ENCODE results near the gene RXRA.
A peak's percentile ranks its signal among the peaks of the same experiment; 100 is the strongest.

Gene RXRA

DNA sequence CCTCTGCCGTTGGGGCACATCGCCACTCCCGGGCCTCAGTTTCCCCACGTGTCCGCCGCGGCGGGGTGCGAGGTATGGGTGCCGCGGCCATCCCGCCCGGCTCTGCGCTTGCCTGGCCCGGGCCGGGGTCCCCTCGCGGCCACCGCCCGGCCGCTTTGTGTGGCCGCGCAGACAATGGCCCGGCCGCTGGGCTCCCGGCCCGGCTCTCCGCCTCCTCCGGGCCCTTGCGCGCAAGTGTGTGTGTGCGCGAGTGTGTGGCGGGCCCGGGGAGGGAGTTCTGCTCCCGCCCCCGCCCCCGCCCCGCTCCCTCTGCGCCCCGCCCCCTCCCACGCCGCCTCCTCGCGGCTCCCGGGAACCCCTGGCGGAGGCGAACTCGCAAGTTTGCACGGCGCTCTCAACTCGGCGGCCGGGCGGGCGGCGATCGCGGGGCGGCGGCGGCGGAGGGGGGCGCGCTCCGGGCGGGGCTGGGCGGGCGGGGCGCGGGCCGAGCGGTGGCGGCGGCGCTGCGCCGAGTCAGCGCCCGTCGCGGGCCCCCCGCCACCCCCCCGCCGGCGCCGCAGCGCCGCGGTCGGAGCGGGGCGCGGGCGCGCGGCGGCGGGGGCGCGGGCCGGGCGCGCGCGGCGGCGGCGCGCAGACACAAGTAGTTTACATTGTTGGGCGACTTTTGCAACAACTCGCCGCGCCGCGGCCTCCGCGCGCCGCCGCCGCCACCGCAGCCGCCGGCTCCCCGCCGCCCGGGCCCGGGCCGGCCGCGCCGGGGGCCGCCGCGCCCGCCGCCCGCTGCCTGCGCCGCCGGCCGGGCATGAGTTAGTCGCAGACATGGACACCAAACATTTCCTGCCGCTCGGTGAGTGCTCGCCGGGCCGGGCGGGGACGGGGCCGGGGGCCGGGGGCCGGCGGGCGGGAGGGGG is at the start of gene RXRA:
RXRA (plus strand) TSS at position 643 of the 911 bp plus-strand sequence; CDS start at position 820, 177 bp downstream.
- DNase-seq, result peak; percentile 67

GRCh38 chr9:134278286-134278685 is 48.0 kb upstream of the RXRA start:
- DNase-seq, result no peak

DNA sequence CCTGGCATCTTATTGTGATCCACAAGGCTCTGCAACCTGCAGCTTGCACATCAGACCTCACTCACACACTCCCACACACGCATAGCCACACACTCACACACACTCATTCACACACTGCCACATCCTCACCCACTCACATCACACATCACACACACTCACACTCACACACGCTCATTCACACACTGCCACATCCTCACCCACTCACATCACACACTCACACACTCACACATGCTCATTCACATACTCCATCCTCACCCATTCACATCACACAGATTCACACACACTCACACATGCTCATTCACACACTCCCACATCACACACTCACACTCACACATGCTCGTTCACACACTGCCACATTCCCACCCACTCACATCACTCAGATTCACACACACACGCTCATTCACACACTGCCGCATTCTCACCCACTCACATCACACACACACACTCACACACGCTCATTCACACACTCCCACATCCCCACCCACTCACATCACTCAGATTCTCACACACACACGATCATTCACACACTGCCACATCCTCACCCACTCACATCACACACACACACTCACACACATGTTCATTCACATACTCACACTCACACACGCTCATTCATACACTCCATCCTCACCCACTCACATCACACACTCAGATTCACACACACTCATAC is 47.1 kb upstream of the RXRA start:
- DNase-seq, result no peak

- DNase-seq, result no peak
Observed at GRCh38 chr9:134282138-134282650, 44.1 kb upstream of the RXRA start.

DNA sequence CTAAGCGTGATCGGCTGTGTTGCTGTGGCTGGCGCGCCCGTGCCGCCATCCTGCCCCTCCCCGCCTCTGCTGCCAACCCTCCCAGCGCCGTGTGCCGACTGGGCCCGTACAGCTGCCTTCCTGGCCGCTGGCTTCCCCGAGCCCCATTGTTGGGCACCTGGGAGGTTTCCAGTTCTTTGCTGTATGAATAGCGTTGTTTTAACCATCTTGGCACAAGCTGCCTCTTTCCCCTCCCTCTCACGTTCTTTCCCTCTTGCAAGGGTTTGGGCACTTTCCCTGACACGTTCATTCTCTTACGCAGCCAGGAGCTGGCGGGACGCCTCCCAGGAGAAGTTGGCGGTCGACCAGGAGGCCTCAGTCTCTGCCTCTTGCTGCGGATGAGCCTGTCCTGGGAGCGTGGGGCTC is 43.1 kb upstream of the RXRA start:
- DNase-seq, result no peak

DNA sequence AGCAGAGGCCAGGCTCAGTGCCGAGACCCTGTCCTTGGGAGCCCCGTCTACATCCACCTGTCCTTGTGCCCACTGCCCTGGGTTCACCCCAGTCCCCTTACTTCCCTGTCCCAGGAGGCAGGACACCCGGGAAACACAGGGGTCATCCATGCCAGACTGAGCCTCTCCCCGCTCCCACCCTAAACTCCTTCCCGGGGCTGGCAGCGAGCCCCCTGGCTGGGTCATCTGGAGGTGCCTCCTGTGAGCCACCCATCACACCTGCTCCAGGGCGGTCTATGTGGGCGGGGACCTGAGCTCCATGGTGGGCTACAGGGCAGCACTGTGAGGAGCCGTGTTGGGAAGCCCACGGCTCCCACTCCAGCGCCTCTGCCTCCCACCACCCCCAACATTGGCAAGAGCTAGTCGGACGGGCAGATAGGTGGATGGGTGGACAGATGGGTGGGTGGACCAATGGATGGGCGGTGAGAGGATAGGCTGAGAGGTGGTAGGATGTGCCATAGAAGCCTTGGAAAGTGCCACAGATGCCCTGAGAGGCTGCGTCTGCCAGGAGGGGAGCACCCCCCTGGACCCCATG is 42.5 kb upstream of the RXRA start:
- no peak for DNase-seq

- no peak for DNase-seq
Observed at GRCh38 chr9:134284273-134284672, 42.0 kb upstream of the RXRA start.

DNA sequence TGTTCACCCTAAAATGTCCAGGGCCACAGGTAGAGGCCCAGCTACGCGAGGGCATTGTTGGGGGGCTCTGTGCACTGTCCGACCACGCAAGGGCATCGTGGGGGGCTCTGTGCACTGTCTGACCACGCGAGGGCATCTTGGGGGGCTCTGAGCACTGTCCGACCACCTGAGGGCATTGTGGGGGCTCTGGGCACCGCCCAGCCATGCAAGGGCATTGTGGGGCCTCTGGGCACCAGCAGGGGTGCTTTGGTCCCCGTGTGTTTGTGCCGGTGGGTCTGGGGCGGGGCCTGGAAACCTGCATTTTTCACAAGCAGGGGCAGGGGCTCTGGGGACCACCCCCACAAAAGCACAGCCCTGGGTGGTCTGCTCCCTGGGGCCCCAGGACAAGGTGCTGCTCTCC is 41.5 kb upstream of the RXRA start:
- no peak for DNase-seq

DNA sequence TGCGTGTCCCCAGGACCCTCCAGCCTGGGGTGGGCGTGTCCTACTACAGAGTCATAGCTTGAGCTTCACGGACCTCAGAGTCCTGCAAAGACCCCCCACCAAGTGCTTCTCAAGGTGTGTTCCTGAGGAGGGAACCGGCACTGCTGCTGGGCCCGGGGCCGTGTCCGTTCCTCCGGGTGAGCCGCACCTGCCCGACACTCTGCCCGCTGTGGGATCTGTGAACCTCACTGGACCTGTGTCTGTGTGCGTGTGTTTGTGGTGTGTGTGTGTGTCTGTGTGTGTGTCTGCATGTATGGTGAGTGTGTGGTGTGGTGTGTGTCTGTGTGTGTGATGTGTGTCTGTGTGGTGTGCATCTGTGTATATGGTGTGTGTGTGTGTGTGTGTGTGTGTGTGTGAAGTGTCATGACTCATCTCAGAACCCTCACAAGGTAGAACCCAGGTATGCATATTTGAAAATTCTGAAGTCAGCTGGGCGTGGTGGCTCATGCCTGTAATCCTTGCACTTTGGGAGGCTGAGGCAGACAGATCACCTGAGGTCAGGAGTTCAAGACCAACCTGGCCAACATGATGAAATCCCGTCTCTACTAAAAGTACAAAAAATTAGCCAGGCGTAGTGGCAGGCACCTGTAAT is 40.9 kb upstream of the RXRA start:
- DNase-seq, result no peak

DNA sequence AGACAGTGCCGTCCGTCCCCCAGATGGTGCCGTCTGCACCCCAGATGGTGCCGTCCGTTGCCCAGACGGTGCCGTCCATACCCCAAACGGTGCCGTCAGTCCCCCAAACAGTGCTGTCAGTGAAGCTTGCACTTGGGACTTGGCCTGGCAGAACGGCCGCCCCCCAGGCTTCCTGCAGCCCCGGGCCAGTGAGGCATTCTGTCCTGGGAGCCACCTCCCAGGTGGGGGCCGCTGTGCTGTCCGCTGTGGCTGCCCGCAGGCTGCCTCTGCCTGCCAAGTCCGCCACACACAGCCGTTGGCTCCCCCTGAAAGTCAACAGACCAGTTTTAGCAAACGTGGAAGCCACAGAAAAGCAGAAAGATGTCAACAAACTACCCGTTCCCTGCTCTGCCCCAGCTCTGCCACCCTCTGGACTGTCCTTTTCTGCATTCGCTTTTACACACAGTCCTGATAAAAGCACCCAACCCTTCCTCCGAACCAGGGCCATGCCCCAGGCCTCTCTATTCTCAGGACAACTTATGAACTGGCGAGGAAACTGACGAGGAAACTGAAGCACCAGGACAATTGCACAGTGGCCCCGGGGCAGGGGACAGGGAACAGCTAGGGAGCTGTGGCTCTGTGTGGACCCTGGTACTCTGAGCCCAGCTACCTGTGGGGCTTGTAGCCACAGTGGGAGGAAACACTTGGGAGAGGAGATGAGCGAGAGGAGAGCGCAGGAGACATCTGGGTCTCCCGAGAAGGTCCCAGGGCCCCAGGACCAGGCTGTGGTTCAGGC is 39.6 kb upstream of the RXRA start:
- DNase-seq, result no peak

DNA sequence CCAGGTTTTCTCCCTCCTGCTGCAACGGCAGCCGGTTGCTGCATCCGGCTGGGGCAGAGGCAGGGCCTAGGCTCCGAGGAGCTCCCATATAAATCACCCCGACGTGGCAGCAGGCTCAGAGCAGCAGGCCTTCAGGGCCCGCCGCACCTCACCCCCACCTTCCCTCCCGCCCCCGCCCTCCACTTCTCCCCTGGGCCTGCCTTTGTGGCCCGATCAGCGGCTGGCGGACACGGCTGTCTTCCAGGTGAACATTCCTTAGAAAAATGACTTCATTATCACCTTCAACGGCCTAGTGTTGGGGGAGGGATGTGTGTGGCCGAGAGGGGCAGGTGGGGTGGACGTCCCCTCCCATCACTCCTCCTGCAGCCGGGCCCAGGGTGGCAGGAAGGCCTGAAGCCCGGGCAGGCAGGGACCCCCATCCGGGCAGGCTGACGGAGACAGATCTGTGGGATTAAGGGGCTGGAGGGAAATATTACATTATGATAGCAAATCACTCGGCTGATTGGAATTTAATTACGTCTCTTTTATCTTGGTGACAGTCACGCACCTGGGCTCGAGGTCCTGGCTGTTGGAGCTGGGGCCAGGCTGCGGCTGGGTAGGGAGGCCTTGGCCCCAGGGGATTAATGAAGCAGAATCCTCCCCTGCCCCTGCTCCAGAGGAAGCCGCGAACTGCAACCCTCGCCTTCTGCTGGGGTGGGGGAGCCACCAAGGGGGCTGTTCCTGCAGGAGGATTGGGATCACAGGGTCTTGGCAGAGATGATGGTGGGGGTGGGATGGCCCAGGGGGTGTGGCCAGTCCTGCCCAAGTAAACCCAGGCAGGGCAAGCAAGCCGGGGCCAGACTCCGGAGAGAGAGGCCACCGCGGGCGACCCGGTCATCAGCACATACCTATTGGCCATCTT is 38.4 kb upstream of the RXRA start:
- DNase-seq, result no peak

- no peak for DNase-seq
Observed at GRCh38 chr9:134288746-134289145, 37.5 kb upstream of the RXRA start.

GRCh38 chr9:134289241-134289875 is 36.9 kb upstream of the RXRA start:
- no peak for DNase-seq

- DNase-seq, result no peak
Observed at GRCh38 chr9:134290603-134291451, 35.4 kb upstream of the RXRA start.

DNA sequence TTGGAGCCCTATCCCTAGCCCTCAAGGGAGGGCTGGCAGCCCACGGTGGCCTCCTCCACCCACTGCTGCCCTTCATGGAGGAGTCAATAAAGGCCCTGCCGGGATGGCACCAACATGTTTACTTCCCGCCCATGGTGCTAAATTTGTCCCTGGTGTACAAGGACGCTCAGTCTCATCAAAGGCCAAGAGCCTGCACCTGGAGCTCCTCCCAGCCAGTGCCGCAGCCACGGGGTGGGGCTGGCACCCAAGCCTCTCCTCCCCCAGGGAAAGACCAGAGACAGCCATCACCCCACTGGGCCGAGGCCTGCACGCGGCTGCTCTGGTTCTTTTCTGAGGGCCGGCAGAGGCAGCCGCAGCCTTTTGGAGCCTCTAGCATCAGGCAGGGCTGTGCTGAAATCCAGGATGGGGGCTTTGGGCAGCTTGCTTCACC is 34.8 kb upstream of the RXRA start:
- no peak for DNase-seq

- no peak for DNase-seq
Observed at GRCh38 chr9:134291961-134292871, 34.0 kb upstream of the RXRA start.

DNA sequence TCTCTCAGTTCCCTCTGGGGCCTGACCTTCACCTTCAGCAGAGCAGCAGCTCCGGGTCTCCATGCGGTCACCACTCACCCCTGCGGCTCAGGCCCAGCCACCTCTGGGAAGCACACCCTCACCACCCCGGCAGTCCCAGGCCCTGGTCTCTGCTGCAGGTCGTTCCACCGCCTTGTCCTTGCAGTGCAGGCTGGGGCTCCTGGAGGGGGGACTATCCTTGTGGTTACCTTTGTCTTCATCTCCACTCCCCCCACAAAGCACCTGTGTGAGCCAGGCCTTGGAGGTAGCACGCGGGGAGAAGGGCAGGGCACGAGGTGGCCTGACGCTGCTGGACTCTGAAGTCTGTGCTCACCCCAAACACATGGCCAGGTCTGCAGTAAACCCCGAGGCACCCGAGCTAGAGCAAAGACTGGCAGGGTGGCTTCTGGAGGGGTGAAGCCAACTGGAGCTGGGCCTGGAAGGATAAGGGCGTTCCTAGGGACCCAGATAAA is 33.2 kb upstream of the RXRA start:
- DNase-seq, result no peak

GRCh38 chr9:134293611-134294152 is 32.6 kb upstream of the RXRA start:
- DNase-seq, result no peak
